OCI-LY1 (cell line): ENCODE data around the gene NLRP9.

ENCODE experiments used
- H2AFZ ChIP-seq: fragments of 200-600 bp; sonication (generic), shearing (Covaris generic); 2 replicates; pipeline ENCODE4 v1.6.0; 2014; ENCODE audit warnings: antibody characterized with exemption, mild to moderate bottlenecking, low read length
- H3F3A ChIP-seq: fragments of 200-600 bp; sonication (generic), shearing (Covaris generic); 2 replicates; pipeline ENCODE4 v1.6.0; 2014; ENCODE audit warnings: mild to moderate bottlenecking, antibody characterized with exemption, low read length, moderate library complexity; ENCODE audit not compliant: insufficient read depth
- H3K27ac ChIP-seq: fragments of 200-600 bp; sonication (generic); 2 replicates; pipeline ENCODE4 v1.5.1; 2014; ENCODE audit warnings: low read length, mixed run types, mild to moderate bottlenecking, low read depth; ENCODE audit not compliant: poor library complexity, severe bottlenecking
- H3K27me3 ChIP-seq: fragments of 200-600 bp; sonication (generic); 2 replicates; pipeline ENCODE4 v1.6.0; 2014; ENCODE audit warnings: antibody characterized with exemption, mild to moderate bottlenecking, low read length, moderate library complexity; ENCODE audit not compliant: insufficient read depth
- H3K36me3 ChIP-seq: fragments of 200-600 bp; sonication (generic); 2 replicates; pipeline ENCODE4 v1.6.1; 2014; ENCODE audit warnings: mild to moderate bottlenecking, antibody characterized with exemption, low read length, moderate library complexity, mixed read lengths; ENCODE audit not compliant: insufficient read depth
- H3K4me1 ChIP-seq: fragments of 200-600 bp; sonication (generic); 2 replicates; pipeline ENCODE4 v1.5.1; 2014; ENCODE audit warnings: mild to moderate bottlenecking, low read length, moderate library complexity; ENCODE audit not compliant: insufficient read depth, severe bottlenecking
- H3K4me2 ChIP-seq: fragments of 200-600 bp; sonication (generic), shearing (Covaris generic); 2 replicates; pipeline ENCODE4 v1.6.1; 2014; ENCODE audit warnings: low read length
- H3K4me3 ChIP-seq: fragments of 200-600 bp; sonication (generic); 2 replicates; pipeline ENCODE4 v1.5.1; 2014; ENCODE audit warnings: low read length, low read depth, mild to moderate bottlenecking, mixed read lengths; ENCODE audit not compliant: poor library complexity, severe bottlenecking
- H3K79me2 ChIP-seq: fragments of 200-600 bp; shearing (Covaris generic); 2 replicates; pipeline ENCODE4 v1.6.1; 2016; ENCODE audit warnings: mixed run types, low read length, mixed read lengths; ENCODE audit not compliant: insufficient read depth
- H3K9ac ChIP-seq: fragments of 200-600 bp; sonication (generic), shearing (Covaris generic); 2 replicates; pipeline ENCODE4 v1.6.1; 2014; ENCODE audit warnings: mild to moderate bottlenecking, low read length, mixed read lengths
- H3K9me2 ChIP-seq: fragments of 200-600 bp; sonication (generic), shearing (Covaris generic); 2 replicates; pipeline ENCODE4 v1.6.1; 2014; ENCODE audit warnings: low read depth, mild to moderate bottlenecking, low read length, mixed read lengths
- H3K9me3 ChIP-seq: fragments of 200-600 bp; shearing (Covaris generic); 2 replicates; pipeline ENCODE4 v1.6.1; 2014; ENCODE audit warnings: low read length, mixed read lengths
- H4K20me1 ChIP-seq: fragments of 200-600 bp; sonication (generic), shearing (Covaris generic); 2 replicates; pipeline ENCODE4 v1.6.0; 2016; ENCODE audit warnings: mild to moderate bottlenecking, low read length; ENCODE audit not compliant: insufficient read depth
- CTCF ChIP-seq: fragments of 200-600 bp; sonication (generic), shearing (Covaris generic); IDR thresholded peaks from 2 replicates; pipeline ENCODE4 v1.5.1; 2017; ENCODE audit warnings: mild to moderate bottlenecking, antibody characterized with exemption, low read length, moderate library complexity, mixed read lengths
- EZH2 ChIP-seq: fragments of 200-600 bp; sonication (generic), shearing (Covaris generic); IDR thresholded peaks from 2 replicates; pipeline ENCODE4 v1.8.0; 2017; ENCODE audit warnings: borderline replicate concordance, mixed run types, mild to moderate bottlenecking, antibody characterized with exemption, low read length, moderate library complexity, mixed read lengths

Gene NLRP9

GRCh38 chr19:55703790-55704215 is 34.4 kb downstream of the NLRP9 start:
- H3K27ac ChIP-seq: no peak overlapping the region

GRCh38 chr19:55702131-55702627 is 36.0 kb downstream of the NLRP9 start:
- H3K9ac ChIP-seq: no peak overlapping the region
- H4K20me1 ChIP-seq: no peaks in the 10 kb centered on the region
- H3K4me3 ChIP-seq: no peak overlapping the region
- no peaks in the 10 kb centered on the region for H3K79me2 ChIP-seq
- no peaks in the 10 kb centered on the region for H3K9me3 ChIP-seq
- H3K4me2 ChIP-seq: no peak overlapping the region
- H3K27me3 ChIP-seq: no peaks in the 10 kb centered on the region
- no peak overlapping the region for H3K27ac ChIP-seq
- TF ChIP-seq EZH2: no peak
- no peak for TF ChIP-seq CTCF
- no peak overlapping the region for H2AFZ ChIP-seq
- no peaks in the 10 kb centered on the region for H3K9me2 ChIP-seq
- no peaks in the 10 kb centered on the region for H3F3A ChIP-seq
- peaks cover 41% of the 10 kb centered on the region for H3K36me3 ChIP-seq
- no peaks in the 10 kb centered on the region for H3K4me1 ChIP-seq

More at GRCh38 chr19:55703790-55704215, 34.4 kb downstream of the NLRP9 start:
- TF ChIP-seq CTCF (peak; percentile 60; the same call in 1 of the 2 replicates), EZH2 (no peak)
- Histone ChIP-seq H3K36me3 (peaks cover 34% of the 10 kb centered on the region), H3K9ac (no peak overlapping the region), H3F3A (no peaks in the 10 kb centered on the region), H2AFZ (no peak overlapping the region), H3K9me3 (no peaks in the 10 kb centered on the region), H3K4me2 (no peak overlapping the region), H3K9me2 (no peaks in the 10 kb centered on the region), H3K79me2 (no peaks in the 10 kb centered on the region), H3K4me3 (no peak overlapping the region), H4K20me1 (no peaks in the 10 kb centered on the region), H3K27me3 (no peaks in the 10 kb centered on the region), H3K4me1 (no peaks in the 10 kb centered on the region)

- Histone ChIP-seq H3K4me3 (no peak overlapping the region), H3K4me1 (no peaks in the 10 kb centered on the region), H3K4me2 (no peak overlapping the region), H4K20me1 (no peaks in the 10 kb centered on the region), H2AFZ (no peak overlapping the region), H3K9me2 (no peaks in the 10 kb centered on the region), H3F3A (no peaks in the 10 kb centered on the region), H3K9me3 (no peaks in the 10 kb centered on the region), H3K27me3 (no peaks in the 10 kb centered on the region), H3K9ac (no peak overlapping the region), H3K27ac (no peak overlapping the region), H3K36me3 (peaks cover 55% of the 10 kb centered on the region), H3K79me2 (no peaks in the 10 kb centered on the region)
- TF ChIP-seq CTCF (no peak), EZH2 (no peak)
These were observed 37.4 kb downstream of the NLRP9 start for GRCh38 chr19:55700813-55701212.
